Measurements from ENCODE around the gene GHDC.
A peak's percentile ranks its signal among the peaks of the same experiment; 100 is the strongest.
"Not testable (repeated sequence)": the region's sequence is repeated elsewhere in the genome, so short reads cannot be mapped to it uniquely, and the experiment has no call there.

GHDC gene

DNA sequence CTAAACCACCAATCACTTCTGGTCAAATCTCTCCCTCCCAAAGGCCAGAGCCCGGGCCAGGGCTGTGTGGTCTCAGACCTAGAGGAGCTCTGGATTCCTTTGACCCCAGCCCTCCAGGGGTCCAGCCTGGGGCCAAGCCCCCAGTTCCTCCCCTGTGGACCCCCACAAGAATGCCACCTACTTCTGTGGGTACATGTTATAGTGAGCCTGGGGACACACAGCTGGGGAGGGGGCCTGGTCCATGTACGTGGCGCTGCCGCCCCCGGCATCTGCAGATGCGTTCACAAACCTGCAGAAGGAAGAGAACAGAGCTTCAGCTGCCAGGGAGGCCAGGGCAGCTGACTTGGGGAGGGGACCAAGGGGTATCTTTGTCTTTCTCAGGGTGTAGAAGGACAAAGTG lies 7.9 kb upstream of the GHDC start:
- DNase-seq (ENCODE audit: low read depth), result no peak

DNA sequence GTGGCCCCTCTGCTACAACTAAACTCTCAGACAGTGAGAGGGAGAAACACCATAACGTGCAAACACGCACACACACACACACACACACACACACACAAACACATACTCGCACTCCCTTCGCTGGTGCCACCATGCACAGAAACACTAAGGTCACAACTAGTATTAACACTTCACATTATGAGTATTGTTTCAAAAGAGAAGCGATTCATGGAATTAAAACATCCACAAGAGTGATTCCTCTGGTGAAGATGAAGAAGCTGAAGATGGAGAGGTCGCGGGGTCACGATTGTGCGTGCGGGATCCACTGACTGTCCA lies 7.1 kb upstream of the GHDC start:
- DNase-seq (ENCODE audit: low read depth), result no peak

DNA sequence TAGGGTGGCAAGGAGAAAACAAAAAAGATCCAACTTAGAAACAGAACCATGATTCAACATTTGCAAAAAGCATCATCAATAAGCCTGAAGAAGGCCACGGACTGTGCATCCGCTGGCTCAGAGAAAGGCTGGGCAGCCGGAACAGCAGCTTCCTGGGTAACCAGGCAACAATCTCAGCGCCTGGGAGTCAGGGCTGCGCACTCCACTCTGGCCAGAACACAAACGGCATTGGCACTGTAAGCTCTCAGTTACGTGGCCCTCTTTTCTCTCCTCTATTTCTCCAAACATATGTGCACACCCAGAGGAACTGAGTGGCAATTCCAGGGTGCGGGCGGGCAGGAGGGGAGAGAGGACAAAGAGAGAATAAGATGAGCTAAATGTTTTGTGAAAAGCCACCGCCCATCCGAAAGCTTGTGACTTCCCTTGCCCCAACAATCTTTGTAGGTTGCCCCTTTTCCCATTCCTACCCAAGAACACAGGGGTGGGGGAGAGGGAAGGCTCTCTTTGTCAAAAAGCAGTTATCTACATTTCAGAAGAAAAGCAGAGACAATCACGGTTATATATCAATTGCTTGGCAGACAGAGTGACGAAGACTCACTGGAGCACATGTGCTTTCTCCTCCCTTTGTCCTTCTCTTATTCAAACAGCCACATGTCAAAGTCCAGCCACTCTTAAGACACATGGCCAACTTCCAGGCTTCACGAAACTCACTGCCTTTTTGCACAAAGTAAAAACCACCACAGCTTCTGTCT lies 6.6 kb upstream of the GHDC start:
- DNase-seq (ENCODE audit: low read depth), result peak; percentile 54

DNA sequence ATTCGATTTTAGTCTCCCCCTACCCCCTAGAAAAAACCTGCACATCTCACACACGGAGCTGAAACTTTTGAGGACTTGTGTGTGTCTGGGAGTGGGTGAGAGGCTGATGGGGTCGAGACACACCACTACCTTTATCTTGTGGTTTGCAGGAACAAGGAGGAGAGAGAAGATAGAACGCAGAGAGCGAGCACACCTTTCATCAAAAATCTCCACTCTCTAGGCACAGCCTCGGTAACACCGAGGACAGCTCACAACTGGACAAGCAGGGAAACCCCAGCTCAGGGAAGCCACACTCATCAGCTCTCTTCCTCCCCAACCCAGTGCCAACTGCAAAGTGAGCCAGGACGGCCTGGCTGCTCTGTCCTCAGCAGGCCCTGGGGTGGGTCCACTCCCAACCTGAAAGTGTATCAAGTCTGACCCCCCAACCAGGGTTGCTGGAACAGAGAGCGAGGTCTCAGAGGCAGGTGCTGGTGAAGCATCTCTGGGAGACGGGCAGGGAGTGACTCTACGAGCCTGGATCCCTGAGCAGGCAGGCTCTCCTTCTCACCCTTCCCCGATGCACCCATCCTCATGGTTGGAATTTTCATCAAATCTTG lies 5.2 kb upstream of the GHDC start:
- DNase-seq (ENCODE audit: low read depth), result no peak

DNA sequence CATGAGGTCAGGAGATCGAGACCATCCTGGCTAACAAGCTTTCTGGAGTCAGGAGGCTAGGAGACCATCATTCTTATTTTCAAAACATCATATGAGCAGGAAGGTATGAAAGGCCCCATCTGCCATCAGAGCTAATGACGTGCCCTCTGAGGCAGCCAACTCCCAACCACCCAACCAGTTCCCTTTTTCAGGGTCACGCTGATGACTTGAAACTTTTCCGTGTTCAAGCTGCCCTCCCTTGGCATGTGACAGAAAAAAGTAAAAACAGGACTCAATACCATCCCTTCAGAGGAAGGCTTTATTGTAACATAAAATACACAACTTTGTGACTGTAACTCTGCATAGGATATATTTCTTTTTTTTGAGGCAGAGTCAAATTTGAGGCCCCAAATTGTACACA lies 4.6 kb upstream of the GHDC start:
- no peak for DNase-seq (ENCODE audit: low read depth)

DNA sequence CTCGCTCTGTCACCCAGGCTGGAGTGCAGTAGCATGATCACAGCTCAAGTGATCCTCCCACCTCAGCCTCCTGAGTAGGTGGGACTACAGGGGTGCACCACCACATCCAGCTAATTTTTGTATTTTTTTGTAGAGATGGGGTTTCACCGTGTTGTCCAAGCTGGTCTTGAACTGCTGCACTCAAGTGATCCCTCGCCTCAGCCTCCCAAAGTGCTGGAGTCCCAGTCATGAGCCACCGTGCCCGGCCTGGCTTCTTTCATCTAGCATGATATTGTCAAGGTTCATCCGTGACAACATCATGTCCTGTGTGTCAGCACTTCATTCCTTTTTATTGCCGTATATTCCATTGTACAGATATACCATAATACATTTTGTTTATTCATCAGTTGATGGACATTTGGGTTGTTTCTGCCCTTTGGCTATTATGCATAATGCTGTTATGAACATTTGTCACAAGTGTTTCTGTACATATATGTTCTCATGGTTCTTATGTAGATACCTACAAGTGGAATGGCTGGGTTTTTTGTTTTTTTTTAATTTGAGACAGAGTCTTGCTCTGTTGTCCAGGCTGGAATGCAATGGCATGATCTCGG lies 3.4 kb upstream of the GHDC start:
- DNase-seq (ENCODE audit: low read depth), result no peak

DNA sequence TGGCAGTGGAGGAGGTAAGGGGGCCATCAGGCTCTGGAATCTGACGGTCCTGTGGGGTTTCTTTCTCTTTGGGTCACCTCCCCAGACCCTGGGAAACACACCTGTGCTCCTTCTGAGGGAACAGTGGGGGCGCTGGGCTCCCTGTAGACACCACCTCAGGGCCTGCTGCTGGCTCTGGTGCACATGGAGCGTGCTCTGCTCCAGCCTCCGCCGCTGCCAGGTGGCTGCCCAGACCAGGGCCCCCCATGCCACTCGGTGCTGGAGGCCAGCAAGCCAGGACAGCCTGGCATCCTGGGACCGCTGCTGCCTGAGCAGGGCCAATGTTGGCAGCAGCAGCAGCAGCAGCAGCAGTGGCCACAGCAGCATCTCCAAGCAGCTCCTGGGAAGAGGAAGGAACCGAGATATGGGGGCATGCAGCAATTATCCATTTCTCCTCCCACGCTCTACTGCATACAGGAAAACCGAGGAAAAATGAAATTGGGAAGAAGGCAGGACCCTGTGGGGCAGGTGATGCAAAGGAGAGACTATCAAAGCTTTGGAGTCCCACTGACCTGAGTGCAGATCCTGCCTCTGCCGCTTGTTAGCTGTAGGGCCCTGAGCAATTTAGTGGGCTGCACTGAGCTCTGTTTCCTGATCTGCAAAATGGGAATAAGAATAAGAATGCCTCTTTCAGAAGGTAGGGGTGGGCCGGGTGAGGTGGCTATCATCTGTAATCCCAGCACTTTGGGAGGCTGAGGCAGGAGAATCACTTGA lies 902 bp downstream of the GHDC start:
- no peak for DNase-seq (ENCODE audit: low read depth)

DNA sequence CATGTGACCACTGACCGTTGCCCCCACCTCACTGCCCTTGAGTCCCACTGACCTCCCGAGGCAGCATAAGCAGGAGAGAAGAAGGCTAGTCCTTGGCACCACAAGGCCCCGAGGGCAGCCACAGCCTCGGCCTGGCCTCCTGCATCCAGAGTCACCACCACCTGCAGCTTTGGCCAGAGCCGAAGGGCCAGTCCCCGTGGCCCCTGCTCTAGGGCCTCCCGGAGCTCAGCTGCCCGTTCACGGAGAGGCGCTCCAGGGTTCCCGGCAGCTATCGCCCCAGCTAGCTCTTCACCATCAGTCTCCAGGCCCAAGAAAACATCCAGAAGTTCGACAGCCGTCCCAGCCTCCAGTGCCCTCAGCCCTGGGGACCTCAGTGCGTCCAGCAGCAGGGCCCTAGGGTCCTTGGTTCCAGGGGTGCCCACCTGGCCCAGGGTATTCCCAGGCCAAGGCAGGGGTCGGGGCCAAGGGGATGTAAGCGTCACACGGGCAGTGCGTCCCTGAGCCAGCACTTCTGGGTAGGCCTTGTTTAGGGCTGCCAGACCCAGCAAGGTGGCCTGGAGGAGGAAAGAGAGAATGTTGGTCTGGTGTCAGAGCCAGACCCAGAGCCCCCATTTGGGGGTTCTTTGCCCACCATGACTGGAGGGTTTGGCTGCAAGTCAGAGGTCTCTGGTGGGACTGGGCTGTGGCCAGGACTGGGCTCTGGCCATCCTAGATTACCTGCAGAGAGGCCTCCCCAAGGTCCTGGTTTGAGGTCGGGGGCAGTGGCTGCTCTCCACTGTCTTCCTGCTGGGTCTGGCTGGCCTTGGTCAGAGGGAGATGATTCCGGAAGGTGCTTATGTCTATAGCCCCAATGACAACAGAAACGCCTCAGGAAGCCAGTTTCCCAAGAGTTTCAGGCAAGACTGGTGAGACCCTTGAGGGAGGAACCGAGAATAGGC lies 1.8 kb downstream of the GHDC start:
- DNase-seq (ENCODE audit: low read depth), result no peak

DNA sequence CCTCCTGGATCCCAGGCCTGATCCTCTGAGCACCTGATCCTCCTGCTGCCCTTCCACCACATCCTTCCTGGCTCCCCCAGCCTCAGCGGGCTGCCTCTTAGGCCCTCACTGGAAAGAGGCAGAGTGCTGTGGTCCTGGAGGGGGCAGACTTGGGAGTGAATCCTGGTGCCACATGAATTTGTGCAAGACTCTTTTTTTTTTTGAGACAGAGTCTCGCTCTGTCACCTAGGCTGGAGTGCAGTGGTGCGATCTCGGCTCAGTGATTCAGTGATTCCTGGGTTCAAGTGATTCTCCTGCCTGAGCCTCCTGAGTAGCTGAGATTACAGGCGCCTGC lies 3.1 kb downstream of the GHDC start:
- DNase-seq (ENCODE audit: low read depth), result no peak

DNA sequence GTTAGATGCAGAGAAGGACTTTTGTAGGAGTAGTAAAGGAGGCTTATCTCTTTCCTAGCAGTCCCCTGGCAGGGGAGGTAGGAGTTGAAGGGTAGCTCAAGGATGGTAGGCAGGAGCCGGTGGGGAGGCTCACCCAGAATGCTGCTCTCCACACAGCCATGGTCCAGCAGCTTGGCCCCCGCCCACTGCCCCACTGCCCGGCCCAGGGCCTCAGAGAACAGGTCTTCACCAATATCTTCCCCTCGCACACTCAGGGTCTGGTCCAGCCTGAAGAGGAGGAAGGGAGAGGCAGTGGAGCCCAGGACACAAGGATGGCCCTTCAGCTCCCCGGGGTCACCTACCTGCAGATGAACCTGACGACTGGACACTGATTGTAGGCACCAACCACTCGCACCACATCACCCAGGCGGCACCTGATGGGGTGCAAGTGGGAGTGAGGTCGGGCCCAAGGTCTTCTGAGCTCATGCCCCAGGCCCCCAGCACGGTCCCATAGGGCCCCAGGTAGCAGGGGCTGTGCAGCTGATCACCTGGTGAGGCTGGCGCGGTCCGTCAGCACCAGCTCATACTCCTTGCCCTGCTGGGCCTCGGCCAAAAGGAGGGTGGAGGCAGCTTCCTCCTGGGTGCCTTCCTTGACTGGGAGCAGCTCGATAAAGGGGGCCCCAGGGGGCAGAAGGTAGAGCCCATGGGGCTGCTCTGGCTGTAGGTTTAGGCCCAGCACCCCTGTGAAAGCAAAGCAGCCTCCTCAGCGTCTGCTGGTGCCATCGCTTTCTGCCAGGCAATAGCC lies 3.6 kb downstream of the GHDC start:
- no peak for DNase-seq (ENCODE audit: low read depth)

DNA sequence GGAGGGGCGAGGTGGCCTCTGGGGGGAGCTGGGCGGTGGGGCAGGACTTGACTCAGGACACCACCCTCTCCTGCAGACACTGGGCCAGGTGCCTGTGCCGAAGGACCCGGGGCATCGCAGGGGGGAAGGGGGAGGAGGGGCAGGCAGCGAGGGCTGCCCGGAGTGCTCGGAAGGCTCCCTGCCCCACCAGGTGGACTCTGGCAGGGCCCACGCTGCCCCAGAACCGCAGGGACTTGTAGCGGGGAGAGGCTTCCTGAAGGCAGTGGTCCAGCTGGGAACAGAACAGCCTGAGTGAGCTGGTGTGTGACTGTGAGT lies 4.7 kb downstream of the GHDC start:
- DNase-seq (ENCODE audit: low read depth), result no peak

DNA sequence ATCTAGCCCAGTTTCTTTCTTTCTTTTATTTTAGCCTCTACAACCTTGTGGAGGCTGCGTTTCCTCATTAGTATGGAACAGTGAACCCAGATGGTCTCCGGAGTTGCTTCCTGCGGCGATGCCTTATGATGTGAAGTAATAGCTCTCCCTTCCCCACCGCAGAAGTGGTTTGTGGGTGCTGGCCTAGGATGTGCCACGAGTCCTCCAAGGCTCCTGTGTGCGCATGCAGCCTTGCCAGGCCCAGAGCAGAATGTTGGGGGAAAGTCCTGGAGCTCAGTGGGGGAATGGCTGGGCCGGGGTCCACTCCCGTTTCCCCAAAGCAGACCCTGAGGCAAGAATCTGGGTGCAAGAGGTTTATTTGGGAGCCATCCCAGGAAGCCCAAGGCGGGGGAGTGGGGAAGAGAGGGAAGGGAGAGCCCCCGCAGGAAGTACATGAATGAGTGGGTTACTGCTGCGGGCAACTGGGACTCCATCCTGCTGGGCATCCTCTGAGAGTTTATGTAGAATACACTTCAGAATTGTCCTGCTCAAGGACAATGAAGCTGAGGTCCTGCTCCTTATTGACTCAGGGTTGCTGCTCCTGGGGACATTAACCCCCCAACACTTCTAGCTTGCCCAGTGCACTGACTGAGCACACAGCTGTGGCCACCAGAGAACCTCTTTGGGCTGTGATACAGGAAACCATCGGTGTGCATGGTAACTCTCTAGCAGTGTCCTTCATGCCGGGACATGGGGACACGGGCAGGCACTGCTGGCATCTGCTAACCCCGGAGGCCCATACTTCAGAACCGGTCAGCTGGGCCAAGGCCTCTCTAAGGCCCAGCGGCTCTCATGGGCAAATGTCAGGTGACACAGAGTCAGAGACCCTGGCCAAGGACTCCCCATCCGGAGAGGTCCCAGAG lies 5.3 kb downstream of the GHDC start:
- no peak for DNase-seq (ENCODE audit: low read depth)

DNA sequence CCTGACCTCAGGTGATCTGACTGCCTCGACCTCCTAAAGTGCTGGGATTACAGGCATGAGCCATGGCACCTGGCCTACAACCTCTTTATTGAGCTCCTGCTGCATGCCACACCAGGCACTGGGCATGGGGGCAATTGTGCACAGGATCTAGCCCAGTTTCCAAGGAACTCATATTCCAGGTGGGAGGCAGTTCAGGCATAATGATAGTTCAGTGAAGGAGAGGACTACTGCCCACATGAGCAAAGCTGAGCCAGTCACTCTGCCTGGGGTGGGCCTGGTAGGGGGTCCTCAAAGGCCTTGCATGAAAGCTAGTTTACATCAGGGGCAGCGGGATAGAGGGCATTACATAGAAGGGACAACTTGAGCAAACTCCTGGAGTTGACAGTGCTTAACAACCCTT lies 6.5 kb downstream of the GHDC start:
- no peak for DNase-seq (ENCODE audit: low read depth)

DNA sequence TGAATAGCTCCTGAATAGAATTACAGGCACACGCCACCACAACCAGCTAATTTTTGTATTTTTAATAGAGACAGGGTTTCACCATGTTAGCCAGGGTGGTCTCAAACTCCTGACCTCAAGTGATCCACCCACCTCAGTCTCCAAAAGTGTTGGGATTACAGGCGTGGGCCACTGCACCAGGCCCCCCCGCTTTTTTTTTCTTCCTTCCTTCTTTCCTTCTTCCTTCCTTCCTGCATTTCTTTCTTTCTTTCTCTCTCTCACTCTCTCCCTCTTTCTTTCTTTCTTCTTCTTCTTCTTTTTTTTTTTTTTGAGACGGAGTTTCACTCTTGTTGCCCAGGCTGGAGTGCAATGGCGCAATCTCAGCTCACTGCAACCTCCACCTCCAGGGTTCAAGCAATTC lies 8.1 kb downstream of the GHDC start:
- not testable (repeated sequence) for DNase-seq (ENCODE audit: low read depth)

DNA sequence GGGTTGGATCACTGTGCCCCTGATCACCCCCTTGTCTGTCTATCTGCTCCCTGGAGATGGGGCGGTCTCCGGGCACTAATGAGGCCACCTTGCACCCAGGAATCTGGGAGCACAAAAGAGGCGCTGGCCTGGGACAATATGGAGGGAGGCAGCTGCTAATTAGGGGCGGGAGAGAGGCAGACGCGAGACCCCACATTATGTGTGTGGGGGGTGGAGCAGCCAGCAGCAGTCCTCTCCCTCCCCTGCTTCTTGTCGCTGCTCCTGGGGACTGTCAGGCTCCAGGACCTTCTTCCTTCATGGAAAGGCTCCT lies 8.7 kb downstream of the GHDC start:
- DNase-seq (ENCODE audit: low read depth), result no peak

DNA sequence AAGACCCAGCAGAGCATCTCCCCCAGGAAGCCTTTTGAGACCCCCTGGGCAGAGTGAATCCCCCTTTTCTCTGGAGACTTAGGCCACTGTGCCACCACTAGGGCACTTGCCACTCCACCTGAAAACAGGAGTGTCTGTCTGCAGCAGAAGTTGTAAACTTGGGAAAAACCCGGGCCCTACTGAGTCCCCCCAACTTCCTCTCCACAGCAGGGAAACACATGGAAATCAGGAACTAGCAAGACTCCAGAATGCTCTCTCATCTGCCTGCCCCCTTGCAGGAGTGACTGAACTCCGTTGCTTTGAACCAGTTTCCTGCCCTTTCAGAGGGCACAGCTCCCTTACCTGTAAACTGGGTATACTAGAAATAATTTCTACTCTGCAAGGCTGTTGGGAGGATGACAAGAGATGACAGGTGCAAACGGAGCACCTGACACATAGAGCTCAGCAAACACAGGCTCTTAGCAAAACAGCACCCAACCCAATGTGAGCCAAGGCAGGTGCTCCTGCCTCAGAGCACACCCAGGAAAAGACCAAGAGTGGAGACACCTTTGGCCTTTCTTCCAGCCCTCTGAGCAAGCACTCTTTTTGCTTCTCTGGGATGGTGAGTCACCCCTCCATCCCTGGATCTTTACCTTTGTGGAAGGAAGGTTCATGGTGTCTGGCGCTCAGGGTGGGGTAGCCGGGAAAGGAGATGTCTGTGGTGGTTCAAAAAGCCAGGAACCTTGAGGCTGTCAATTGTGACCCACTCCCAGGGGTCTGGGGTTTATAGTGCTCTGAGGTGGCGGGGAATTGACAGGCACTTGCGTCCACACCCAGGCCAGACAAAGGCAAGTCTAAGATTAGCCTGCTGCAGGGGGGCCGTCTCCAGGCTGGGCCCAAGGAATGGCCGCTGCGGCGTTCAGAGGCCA lies 9.3 kb downstream of the GHDC start, which contains the start of gene HCRT:
Gene HCRT, minus strand, starts transcription at position 740 of the 908 bp plus-strand sequence. Its CDS starts 87 bp downstream, at position 653.
- DNase-seq (ENCODE audit: low read depth), result no peak

DNA sequence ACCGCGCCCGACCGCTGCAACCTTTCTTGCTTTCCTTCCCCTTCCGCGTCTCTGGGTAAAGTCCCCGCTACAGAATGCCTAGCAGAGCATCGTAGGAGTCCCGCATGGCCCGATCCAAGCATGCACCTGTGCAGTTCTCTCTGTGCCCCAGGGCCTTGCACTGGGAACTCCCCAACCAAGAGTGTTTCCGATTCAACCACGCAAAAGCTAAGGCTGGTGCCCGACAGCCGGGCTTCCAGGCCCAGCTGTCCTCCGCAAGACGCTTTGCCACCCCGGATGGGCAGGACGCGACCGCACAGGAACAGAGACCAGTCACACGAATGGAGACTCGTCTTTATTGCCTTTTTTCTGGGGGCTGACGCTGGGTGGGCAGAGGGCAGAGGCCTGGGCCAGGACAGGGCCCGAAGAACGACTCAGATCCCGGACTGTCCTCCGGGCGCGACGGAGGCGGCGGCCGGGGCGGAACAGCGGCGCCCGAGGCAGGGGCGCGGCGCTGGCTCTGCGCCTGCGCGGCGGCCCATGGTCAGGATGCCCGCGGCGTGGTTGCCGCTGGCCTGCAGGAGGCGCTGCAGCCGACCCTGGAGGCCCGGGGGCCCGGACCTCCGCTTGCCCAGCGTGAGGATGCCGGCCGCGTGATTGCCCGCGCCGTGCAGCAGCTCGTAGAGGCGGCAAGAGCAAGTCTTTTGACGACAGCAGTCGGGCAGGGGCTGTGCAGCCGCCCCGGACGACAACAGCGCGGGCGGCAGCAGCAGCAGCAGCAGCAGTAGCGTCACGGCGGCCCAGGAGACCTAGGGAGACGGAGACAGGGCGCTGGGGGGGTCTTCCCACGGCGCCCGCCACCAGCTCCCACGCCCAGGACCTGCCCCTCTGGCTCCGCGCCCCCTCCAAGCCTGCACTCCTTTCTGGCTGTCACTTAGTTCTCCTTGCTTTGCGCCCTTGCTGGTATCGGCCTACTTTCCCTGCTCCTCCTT lies 10.3 kb downstream of the GHDC start:
- peak; percentile 47 for DNase-seq (ENCODE audit: low read depth)
